ENCODE measurements around the gene PRRC2A.

Gene PRRC2A

GRCh38 chr6:31581434-31582229, 38.9 kb upstream of the PRRC2A start:
- peak overlapping the region; percentile 55 for H3K4me3 ChIP-seq (replicated peaks; ENCODE audit: insufficient read depth, low read length)
- H3K27ac ChIP-seq (replicated peaks), result peak overlapping the region; percentile 89
- no peaks in the 10 kb centered on the region for H3K27me3 ChIP-seq (ENCODE audit: insufficient read depth, poor library complexity, severe bottlenecking)
- no peak for TF ChIP-seq SPI1 (IDR thresholded peaks at IDR 0.05; ENCODE audit: borderline replicate concordance, low read depth)
- peak; percentile 32; the same call in 1 of the 2 replicates for TF ChIP-seq POLR2AphosphoS5 (IDR thresholded peaks at IDR 0.05; ENCODE audit: low read depth)
- DNase-seq (ENCODE audit: low read depth in 1 of 2, low spot score in 1 of 2), result no peak

GRCh38 chr6:31582230-31582643, 38.3 kb upstream of the PRRC2A start, which contains the start of gene LTB:
TSS of gene LTB (minus strand) at chr6:31582424. CDS start at chr6:31582417, 7 bp downstream.
- DNase-seq (ENCODE audit: low read depth in 1 of 2, low spot score in 1 of 2), result peak in 1 of 2 experiments; percentile 39
- no peaks in the 10 kb centered on the region for H3K27me3 ChIP-seq (ENCODE audit: insufficient read depth, poor library complexity, severe bottlenecking)
- 0 out of 2 replicates have a peak, but pooled peaks have one; percentile 16 for TF ChIP-seq SPI1 (IDR thresholded peaks at IDR 0.05; ENCODE audit: borderline replicate concordance, low read depth)
- no peak for TF ChIP-seq CTCF (IDR thresholded peaks at IDR 0.05; ENCODE audit: insufficient read depth, low read length)
- no peak for TF ChIP-seq REST (IDR thresholded peaks at IDR 0.05; ENCODE audit: insufficient replicate concordance, low read depth)
- H3K27ac ChIP-seq (replicated peaks), result peak within 1 kb of the TSS; percentile 89
- H3K4me3 ChIP-seq (replicated peaks; ENCODE audit: insufficient read depth, low read length), result peak within 1 kb of the TSS; percentile 55

GRCh38 chr6:31585491-31585890, 35.0 kb upstream of the PRRC2A start:
- no peak overlapping the region for H3K4me3 ChIP-seq (replicated peaks; ENCODE audit: insufficient read depth, low read length)
- H3K27ac ChIP-seq (replicated peaks), result peak overlapping the region; percentile 98
- DNase-seq (ENCODE audit: low read depth in 1 of 2, low spot score in 1 of 2), result peak in 1 of 2 experiments; percentile 82

GRCh38 chr6:31586008-31586407, 34.5 kb upstream of the PRRC2A start, which contains the start of gene LST1:
TSS of gene LST1 (plus strand) at chr6:31586277. CDS start at chr6:31587300, 1,023 bp downstream.
- no peak for TF ChIP-seq GABPA (IDR thresholded peaks at IDR 0.05; ENCODE audit: low read depth)
- peak; percentile 97 for TF ChIP-seq SPI1 (IDR thresholded peaks at IDR 0.05; ENCODE audit: borderline replicate concordance, low read depth)
- TF ChIP-seq REST (IDR thresholded peaks at IDR 0.05; ENCODE audit: insufficient replicate concordance, low read depth), result no peak
- Histone ChIP-seq H3K27ac (replicated peaks) (peak within 1 kb of the TSS; percentile 98), H3K27me3 (ENCODE audit: insufficient read depth, poor library complexity, severe bottlenecking) (no peaks in the 10 kb centered on the region), H3K4me3 (replicated peaks; ENCODE audit: insufficient read depth, low read length) (peak within 1 kb of the TSS; percentile 60)
- DNase-seq (ENCODE audit: low read depth in 1 of 2, low spot score in 1 of 2), result peak; percentile 94 to 97

More at GRCh38 chr6:31585491-31585890, 35.0 kb upstream of the PRRC2A start:
- H3K27me3 ChIP-seq (ENCODE audit: insufficient read depth, poor library complexity, severe bottlenecking), result no peaks in the 10 kb centered on the region
- peak; percentile 59 for TF ChIP-seq CTCF (IDR thresholded peaks at IDR 0.05; ENCODE audit: insufficient read depth, low read length)
- no peak for TF ChIP-seq SPI1 (IDR thresholded peaks at IDR 0.05; ENCODE audit: borderline replicate concordance, low read depth)
